GM21529 (cell line): ENCODE results near the gene INF2.
"Not testable (repeated sequence)": the region's sequence is repeated elsewhere in the genome, so short reads cannot be mapped to it uniquely, and the experiment has no call there.

Experiments used
- ATAC-seq: cut with Tn5 transposase; IDR thresholded peaks from one replicate; pipeline ENCODE4 v1.9.1; 2021; ENCODE audit not compliant: unreplicated experiment

Gene INF2

DNA sequence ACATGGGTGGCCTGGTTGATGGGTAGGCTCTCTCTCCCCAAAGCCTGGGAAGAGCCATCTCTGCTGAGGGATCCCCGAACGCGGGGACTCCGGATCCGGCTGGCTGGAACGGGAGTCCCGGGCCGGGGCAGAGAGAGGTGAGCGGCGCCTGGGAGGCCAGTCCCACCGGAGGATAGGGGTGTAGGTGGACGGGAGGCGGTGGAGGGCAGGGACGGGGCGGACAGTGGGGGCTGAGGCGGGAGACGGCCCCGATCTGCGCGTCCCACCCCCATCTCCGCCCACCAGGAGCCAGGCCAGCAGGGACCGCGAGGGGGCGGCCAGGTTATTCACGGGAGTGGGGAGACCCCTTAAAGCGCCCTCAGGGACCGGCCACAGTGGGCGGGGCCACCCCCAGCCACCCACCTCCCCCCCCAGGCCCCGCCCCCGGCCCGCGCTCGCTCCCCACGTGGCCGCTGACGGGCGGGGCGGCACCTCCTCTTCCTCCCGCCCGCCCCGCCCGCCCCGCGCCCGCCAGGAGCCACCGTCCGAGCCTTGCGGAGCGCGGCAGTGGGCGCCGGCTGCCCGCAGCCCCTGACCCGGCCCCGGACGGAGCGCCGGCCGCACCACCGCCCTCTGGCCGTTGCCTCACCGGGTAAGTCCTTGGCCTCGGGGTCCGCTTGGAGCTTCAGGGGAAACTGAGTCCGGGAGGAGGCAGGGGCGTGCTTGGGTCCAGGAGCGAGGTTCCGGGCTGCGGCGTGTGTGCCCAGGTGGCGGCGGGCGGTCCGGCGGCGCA, at the start of gene INF2:
TSS of gene INF2 (plus strand) at position 510 of the 772 bp plus-strand sequence. CDS start 11,748 bp downstream, outside the sequence.
- peak; percentile 50 for ATAC-seq

DNA sequence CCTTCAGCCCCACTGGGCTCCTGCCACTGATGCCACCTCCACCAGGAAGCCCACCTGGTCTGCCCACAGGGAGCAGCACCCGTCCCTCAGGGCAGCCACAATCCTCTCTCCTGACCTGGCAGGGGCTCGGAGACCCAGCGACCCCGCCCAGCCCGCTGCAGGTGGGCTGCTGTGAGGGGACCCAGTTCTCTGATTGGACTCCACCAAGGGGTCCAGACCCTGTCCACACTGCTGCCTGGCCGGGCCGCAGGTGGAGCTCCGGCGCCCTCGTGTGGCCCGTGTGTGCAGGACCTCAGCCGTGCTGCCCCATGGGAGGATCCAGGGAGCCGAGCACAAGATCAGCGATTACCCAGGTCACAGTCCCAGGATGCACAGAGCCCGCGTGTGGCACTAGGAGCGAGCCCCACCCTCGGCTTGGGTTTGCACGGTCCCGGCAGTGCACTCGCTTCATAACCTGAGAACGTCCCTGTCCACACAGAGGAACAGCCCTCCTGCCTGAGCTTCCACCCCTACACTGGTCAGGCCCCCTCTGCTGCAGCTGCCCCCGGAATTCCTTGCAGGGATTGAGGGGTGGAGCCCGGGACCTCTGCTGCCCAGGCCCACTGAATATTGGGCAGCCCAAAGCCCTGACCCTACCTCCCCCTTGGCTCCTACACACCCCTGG, 49.4 kb upstream of the INF2 start:
- no peak for ATAC-seq

DNA sequence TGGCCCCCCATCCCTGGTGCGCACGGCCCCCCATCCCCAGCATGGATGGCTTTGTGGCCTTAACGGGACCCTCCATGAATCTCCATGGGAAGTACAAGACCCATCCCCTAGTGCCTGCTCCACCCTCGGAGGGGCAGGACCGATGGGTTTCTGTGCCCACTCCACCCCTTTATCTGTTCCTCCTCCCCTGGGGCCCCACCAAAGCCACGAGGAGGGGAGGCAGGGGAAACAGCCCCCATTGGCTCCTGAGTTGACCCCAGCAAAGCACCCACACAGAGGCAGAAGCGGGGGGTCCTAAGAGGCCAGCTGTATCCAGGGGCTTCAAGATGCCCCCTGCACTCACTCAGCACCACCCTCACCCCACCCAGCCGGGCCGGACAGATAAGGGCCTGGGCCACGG, 48.7 kb upstream of the INF2 start:
- no peak for ATAC-seq

DNA sequence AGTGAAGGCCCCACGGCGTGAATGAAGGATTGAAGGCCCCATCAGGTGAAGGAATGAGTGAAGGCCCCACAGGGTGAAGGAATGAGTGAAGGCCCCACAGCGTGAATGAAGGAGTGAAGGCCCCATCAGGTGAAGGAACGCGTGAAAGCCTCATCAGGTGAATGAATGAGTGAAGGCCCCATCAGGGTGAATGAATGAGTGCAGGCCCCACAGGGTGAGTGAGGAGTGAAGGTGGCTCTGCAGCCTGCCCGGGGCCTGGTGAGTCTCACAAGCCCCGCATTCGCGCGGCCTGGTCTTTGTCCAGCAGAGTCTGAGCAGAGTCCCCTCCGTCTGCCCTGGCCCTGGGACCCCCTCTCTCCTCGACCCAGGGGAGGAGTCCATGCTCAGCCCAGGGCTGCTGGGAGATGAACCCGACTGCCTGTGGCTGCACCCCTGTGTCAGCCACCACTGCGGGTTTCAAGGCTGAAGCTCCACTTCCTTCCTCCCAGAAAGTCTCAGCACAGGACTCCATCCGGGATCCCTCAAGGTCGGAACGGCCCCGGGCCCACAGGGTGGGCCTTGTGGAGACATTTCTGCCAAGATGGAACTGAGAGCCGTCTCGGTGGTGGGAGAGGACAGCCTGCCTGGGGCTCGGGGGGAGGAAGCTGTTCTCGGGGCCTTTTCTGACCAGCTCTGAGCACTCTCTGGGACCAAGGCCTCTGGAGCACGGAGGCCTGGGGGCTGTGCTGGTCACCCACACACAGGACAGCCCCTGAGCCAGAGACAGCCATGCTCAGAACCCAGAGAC, 47.5 kb upstream of the INF2 start:
- no peak for ATAC-seq

DNA sequence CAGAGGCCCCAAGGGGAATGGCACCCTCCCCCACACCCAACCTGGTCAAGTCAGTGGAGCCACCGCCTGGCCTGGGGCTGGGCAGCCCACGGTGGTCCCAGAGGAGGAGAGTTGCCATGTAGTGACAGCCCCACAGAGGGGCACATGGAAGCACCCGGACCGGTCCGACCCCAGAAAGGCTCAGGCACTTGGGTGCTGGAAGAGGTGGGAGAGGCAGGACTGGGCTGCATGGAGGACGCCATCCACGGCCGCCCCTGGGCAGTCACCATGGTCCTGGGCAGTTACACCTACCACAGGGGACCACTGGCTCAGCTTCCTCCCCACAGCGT, 46.9 kb upstream of the INF2 start:
- no peak for ATAC-seq

DNA sequence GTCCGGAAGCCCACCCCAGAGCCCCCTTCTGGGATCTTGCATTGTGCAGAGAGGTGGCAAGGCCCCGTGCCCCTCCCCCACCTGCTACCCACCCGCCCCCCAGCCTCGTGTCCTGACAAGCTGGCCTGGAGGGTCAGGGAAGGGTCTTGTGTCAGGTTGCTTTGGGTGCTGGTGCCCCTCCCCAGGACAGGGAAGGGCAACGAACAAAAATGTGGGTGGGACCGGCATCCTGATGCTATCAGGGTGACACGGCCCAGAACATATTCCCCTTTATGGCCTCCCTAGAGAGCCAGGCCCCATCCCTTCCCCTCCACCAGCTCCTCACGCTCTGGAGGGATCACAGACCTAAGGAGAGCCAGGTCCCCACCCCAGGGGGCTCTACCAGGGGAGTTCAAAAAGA, 46.1 kb upstream of the INF2 start:
- no peak for ATAC-seq

DNA sequence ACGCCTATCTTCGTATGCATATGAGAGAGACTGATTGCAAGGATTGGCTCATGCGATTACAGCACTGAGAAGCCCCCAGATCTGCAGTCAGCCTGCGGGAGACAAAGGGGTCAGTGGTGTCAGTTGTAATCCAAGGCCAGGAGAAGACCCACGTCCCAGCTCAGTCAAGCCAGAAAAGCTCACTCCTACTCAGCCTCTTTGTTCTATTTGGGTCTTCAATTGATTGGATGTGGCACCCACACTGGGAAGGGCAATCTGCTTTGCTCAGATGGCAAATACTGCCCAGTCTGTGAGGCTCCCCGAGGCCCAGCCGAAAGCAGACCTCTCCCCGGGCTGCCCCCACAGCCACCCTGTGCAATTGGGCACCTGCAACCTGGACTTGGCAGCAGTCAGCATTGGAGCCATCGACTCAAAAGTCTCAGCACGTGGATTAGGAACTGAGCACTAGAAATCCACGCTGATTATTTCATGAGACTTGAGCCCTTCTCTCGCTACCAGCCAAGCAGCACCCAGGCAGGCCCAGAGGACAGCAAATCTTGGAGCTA, 45.3 kb upstream of the INF2 start:
- ATAC-seq, result no peak

DNA sequence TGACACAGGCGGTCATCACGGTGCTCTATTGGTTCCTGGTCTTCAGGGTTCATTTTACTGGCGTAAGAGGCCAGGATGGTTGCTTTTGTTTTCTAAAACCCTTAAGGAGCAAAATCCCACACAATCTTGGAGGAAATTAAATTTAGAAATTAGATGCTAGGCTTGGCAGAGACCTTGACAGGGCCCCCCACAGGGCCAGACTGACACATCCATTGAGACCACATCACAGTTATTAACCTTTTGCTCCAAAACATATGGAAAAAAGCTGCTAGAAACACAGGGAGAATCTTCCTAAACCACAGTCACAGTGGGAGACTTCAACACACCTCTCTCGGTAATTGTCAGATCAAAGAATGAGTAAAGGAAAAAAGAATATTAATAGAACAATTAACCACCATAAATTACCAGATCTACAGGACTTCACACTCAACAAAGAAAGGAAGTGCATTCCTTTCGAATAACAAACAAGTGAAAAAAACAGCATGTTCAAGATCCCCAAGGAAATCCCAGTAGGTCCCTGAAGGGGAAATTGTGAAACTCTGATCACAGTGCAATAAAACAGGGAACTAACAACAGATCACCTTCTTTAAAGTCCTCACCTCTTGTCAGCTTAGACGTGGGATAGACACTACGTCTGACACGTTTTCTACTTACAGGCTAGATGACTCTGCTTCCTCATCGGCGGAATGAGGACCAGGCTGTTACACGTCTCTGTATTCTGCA, 44.6 kb upstream of the INF2 start:
- no peak for ATAC-seq

DNA sequence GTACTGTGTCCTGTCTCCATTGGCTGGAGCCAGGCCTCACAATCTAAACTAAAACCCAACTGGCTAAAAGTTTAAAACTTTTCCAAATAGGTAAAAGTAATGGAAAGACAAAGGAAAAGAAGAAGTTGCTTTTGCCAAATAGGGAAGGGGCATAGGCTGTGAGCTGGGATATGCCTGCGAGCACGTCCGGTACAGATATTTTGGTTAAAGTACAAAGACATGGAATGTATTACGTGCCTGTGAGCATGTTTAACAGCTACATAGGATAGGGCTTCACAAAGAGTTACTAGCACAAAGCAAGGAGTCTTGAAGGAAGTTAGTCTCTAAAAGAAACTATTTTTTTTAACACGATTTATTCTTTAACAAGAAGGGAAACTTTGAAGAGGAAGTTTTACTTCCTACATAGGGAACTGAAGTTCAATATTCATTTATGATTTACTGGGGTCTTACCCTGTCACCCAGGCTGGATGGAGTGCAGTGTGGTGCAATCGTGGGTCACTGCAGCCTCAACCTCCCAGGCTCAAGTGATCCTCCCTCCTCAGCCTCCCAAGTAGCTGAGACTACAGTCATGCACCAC, 41.9 kb upstream of the INF2 start:
- no peak for ATAC-seq

DNA sequence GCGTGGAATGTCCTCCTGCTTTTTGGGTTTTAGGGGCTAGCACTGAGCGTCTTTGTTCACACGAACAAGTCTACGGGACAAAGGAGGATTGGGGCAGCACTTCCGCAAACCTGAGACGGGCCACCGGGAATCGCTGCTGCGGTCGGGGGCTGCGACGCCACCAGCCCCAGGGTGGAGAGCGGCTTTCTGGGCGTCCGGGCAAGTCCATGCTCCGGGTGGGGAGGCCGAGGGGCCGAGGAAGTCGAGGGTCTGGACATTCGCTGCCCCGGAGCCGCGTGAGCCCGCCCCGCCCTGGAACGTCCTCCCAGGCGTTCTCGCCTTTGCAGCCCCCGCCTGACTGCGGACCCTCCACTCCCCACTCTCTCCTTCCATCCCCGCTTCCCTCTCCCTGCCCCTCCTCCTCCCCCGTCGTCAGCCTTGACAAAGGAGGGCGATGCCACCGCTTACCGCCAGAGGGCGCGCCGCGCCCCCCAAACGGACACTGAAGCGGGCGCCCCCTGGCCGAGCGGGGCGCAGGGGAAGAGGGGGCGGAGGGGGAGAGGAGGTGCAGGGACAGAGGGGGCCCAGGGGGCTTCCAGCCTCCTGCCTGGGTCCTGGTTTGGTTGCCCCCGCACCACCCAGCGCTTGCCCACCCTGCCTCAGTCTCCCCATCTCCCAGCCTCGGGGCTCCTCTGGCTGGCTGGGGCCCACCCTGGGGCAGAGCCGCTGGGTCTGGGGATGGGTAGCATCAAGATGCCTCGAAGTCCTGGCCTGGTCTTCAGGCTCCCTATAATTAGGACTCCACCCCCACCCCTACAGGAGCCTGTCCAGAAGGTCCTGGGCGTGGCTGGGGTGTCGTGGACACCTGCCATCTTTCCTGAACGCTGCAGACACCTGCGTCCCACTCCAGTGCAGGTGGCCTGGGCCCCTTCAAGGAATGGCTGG, 39.1 kb upstream of the INF2 start:
- peak; percentile 78 for ATAC-seq

DNA sequence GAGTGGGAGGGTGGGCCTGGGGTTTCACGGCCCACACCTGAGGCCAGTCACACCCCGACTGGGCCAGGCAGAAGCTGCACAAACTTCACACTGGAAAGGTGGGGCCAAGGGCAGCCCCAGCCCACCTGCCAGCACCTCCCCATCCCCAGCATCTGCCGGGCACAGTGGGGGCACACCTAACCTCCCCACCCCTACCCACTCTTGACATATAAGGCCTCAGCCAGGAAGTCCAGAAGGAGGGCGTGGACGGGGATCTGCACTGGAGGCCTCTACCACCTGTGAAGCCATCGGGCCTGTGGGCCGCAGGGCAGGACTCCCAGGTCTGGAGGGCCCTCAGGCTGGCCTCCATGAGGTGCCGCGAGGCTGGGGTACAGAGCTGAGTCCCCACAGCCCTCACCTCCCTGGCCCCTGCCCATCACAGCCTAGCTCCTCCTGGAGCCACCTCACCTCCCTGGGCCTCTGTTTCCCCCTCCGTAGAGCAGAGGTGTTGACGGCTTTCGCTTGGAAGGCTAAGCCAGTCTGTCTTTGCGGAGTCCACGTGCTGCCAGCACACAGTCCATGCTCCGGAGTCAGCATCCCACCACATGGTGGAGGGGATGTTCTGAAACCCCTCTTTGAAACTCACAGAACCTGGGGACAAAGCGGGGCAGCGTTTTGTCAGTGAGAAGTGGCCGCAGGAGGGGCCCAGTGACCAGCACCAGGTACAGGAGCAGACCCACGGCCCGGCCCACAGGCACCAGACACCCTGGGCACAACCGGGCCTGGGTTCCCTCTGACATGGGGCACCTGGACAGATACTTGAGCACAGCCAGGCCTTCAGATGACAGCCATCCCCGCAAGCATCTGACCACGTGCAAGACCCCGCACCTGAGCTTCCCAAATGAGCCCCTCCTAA, 38.2 kb upstream of the INF2 start:
- ATAC-seq, result no peak

DNA sequence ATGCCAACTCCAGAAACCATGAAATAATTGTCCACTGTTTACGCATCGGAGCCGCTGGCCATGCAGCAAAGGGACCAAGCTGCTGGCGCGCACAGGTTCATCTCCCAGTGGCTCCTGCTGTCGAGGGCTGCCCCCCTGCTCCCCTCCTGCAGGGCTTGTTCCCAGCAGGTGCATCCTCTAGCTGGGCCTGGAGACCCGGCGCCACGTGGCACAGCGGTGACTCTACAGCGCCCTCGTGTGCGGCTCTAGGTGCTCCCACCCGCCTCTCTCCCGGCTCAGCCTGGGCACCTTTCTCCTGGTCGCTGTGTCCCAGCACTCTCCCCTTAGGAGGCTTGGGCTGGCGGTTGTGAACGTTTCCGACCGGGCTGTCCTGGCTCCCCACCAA, 37.5 kb upstream of the INF2 start:
- ATAC-seq, result no peak

DNA sequence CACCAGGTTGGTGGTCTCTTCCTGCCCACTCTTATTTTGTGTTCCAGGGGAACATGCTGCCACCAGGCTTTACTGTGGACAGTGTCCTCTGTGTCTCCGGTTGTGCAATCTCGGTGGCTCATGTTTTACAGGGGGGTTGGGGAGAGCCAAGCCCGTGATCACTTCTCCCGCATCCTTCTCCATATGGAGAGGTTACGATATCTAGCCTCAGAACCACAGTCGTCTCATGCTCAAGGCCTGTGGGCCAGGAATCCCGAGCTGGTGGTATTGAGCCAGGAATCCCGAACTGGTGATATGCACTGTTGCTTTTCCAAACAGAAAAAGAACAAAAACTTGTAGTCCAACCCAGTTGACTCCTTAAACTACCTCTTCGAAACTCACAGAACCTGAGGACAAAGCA, 37.0 kb upstream of the INF2 start:
- ATAC-seq, result no peak

DNA sequence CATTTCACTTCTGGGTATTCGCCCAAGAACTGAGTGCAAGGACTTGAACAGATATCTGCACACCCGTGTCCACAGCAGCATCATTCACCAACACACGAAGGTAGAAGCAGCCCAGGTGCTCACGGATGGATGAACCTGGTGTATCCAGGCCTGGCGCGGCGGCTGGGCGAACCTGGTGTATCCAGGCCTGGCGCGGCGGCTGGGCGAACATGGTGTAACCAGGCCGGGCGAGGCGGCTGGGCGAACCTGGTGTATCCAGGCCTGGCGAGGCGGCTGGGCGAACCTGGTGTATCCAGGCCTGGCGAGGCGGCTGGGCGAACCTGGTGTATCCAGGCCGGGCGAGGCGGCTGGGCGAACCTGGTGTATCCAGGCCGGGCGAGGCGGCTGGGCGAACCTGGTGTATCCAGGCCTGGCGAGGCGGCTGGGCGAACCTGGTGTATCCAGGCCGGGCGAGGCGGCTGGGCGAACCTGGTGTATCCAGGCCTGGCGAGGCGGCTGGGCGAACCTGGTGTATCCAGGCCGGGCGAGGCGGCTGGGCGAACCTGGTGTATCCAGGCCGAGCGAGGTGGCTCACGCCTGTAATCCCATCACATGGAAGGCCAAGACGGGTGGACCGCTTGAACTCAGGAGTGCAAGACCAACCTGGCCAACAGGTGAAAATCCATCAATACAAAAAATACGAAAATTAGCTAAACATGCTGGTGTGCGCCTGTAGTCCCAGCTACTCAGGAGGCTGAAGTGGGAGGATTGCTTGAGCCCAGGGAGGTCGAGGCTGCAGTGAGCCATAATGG, 36.1 kb upstream of the INF2 start:
- ATAC-seq, result not testable (repeated sequence)

DNA sequence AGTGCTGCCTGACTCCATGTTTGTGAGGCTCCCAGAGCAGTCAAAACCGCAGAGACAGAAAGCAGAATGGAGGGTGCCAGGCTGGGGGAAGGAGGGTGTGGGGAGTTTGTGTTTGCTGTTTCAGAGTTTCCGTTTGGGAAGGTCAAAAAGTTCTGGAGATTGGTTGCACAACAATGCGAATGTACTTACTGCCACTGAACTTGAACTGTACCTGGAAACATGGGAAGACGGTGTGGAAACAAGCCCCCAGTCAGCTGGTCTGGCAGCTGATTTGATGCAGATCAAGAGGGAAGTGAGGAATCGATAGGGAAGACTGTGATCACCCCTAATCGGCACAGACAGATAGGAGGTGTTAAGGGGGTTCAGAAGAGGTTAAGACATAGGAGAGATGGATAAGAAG, 35.3 kb upstream of the INF2 start:
- no peak for ATAC-seq

DNA sequence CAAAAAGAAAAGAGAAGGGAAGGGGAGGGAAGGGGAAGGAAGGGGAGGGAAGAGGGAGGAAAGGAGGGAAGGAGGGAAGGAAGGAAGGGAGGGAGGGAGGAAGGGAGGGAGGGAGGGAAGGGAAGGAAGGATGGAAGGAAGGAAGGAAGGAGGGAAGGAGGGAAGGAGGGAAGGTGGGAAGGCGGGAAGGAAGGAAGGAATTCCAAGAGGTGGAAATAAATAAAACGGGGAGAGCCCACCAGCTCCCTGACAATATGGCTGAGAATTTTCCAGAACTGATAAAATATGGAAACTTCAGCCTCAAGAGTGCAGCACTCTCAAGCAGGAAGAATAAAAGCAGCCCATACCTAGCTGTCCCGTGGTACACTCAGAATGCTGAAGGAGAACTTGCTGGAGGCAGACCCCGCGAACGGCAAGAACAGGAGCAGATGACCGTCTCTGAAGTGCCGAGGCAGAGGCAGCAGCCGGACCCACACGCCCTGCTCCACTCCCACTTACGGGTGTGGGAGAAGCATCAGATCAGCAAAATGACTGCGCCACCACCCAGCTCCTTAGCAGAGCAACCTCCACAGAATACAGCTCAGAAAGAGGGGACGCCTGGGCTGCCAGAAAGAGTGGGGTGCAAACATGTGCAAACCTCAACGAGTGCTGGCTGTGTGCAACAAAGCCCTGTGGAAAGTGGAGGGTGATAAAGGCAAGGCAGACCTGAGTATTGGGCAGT, 34.1 kb upstream of the INF2 start:
- no peak for ATAC-seq

DNA sequence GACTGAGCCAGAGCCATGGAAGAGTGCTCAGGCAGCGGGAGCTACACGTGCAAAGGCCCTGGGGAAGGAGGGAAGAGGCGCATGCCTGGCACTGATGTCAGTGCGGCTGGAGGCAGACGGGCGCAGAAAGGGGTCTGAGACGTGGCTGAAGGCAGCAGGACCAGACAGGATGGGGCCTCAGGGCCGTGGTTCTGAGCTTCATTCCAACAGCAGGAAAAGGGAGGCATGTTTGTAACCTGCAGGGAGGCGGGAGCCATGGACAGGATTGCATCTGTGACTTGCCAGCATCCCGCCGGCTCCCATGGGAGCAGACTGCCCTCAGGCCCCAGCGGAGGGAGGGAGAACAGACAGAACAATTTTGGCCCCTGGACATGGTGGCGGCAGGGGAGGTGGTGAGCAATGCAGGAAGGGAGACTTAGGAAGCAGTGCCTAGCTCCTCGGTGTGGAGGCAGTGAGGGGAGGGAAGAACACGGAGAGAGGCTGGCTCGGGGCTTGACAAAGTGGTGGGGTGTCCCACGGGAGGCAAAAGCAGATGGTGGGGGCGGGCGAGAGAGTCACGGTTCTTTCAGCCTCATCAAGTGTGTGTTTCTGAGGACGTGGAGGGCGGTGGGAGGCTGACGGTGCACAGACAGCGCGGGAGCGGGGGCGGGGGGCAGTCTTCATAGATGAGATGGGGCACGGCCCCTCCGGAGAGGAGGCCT, 33.3 kb upstream of the INF2 start:
- no peak for ATAC-seq
